CD4-positive, alpha-beta T cell treated with Interleukin-1 beta for 1 hour (primary cell): ENCODE data around the gene JPH3.

ENCODE experiments used
- DNase-seq, 2 donors: peaks; one replicate each; pipeline ENCODE4 v3.0.0-alpha.2; 2020 to 2022

Gene JPH3

DNA sequence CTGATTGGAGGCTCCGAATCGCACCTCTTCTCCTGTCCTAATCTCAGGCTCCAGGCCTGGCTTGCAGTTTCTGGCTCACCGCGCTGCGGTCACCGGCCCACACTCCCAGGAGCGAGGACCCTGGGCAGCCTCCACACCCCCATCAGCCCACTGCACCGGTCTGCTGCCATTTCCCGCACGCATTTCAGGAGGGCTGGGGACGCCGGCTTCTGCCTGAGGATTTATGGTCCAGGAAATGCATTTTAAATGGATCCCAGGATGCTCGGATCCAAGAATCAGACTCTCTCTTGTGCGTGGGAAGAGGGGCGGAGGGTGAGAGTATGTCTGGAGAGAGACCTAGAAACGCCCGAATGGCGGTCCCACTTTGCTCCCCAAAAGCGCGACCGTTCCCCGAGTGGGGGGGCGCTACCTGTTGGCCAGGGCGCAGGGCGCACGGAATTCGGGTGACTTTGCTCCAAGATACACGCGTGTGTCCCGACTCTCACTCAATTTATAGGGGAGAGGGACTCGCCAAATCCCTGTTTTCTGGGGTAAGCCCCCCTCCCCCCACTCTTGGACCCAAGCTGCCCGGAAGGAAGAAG lies 817 bp upstream of the JPH3 start:
- DNase-seq = no peak

DNA sequence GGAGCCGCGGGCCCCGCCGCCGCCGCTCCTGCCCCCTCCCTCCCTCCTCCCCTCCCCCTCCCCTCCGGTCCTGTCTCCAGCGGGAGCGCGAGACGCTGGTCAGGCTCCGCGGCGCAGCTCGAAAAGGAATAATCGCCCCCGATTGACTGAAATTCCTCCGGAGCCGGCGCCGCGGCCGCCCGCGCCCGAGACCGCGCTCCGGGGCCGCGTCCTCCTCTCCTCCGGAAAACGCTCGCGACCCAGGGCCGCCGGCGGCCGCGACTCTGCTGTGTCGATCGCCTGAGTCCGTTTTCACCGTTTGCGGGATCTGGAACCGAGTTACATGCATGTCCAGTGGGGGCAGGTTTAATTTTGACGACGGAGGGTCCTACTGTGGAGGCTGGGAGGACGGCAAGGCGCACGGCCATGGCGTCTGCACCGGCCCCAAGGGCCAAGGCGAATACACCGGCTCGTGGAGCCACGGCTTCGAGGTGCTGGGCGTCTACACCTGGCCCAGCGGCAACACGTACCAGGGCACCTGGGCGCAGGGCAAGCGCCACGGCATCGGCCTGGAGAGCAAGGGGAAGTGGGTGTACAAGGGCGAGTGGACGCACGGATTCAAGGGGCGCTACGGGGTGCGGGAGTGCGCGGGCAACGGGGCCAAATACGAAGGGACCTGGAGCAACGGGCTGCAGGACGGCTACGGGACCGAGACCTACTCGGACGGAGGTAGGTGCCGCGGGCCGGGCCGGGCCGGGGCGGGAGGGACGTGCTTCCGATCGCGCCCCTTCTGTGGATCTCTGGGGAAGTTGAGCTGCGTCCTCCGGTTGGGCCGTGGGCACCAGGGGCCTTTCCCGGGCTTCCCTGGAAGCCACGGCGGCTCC lies 744 bp downstream of the JPH3 start:
- no peak for DNase-seq

DNA sequence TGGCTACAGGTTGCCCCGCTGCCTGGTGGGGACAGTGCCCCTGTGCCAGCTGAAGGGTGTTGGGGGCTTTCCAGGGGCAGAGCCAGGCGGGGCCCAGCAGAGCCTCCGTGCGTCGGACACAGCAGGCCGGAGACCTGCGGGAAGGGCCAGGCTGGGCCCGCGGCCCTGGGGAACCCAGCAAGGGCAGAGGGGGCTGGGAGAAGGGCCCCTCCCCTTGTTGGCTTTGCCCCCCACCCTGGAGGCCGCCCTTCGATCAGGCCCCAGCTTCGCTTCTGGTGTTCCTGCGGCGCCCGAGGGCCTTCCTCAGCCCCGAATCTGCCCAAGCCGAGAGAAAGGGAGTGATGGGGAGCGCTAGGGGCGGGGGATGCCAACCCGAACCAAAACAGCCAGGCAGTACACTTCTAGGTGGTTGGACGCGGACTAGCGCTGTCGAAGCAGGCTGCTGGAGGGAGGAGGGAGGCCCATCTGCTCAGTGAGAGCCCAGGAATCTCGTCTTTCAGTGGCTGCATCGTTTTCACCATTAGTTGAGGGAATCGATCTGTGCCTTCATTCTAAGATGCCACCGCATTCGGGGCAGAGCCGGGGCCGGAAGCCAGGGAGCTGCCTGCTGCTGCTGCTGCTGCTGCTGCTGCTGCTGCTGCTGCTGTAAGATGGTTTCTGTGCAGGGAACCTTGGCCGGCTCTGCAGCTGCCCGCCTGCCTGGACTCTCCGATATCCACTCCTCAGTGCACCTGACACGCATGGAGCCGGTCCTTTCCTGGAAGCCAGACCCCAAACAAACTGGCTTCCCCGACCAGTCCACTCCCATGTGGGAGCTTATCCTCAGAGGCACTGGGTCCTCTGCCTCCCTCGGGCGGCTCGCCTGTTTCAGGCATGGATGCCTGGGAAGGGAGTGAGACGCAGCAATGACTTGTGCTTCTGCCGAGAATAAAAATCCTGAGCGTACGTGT lies 1.7 kb downstream of the JPH3 start:
- DNase-seq = no peak

DNA sequence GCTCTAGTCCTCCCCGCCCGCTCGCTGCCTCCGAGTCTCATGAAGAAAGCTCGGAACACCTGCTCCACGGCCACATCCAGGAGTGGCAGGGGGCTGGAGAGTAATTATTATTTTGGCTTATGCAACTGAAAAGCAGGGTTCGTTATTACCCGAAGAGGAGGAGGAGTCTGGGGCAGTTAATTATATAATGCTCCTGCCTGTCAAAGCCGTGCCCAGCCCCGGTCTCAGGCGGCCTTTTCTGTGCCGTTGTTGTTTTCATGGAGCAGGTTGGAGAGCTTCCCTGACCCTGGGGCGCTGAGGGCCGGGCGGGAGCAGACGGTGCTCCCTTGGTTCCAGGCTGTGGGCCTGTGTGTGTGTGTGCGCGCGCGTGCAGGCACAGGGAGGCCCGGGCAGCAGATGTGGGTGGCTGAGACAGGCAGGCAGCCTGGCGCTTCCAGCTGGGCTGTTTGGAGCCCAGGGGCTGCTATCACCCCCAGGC lies 2.4 kb downstream of the JPH3 start:
- no peak for DNase-seq

DNA sequence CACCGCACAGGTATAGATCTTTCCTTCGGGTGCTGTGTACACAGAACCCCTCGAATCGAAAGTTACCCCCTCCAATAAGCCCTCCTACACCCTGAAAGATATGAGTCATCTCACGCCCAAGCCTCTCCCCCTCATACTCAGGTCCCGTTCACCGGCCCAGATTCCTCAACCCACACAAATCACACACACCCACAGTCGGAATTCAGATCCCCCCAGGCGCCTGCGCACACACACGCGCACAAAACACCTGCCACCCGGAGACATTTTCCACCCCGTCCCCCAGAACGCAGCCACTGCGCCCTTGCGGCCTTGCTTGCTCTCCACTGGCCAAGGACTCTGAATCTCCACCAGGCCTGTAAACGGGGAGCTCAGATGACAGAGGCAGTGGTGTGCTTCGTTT lies 4.9 kb downstream of the JPH3 start:
- DNase-seq = no peak

DNA sequence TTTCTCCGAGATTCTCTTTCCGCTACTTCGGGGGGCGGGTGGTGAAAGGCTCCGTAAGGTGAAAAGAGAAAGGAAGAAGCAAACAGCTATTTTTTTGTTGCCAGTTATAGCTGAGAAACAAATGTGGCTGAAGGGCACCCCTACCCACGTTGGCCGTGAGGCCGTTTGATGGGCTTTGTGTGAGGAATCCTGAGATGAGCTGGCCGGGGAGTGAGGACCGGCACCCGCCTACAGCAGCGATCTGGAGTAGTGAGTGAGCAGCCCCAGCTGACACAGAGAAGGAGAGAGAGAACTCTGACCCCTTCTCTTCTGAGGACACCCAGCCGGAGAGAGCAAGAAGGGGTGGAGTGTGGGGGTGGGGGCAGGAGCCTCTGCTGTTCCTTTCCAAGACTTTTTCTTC lies 5.6 kb downstream of the JPH3 start:
- no peak for DNase-seq

DNA sequence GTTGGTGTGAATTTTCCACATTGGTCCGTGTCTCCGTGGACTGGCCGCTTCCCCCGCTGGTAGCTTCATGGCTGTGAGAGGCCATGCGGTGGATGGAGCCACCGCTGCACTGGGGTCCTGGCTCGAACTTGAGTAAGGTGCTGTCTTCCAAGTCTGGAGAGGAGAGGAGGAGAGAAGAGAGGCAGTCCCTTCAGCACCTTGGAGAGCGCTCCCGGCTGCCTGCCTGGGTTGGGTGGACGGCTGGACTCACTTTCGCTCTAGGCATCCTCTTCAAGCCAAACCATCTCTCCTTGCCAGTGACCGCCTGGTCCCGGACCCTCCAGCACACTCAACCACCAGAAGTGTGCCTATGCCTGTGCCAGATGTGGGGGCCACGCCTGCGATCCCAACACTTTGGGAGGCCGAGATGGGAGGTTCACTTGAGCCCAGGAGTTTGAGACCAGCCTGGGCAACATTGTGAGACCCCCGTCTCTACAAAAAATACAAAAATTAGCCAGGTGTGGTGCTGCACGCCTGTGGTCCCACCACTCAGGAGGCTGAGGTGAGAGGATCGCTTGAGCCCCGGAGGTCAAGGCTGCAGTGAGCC lies 6.2 kb downstream of the JPH3 start:
- DNase-seq = peak; percentile 2 to 5

DNA sequence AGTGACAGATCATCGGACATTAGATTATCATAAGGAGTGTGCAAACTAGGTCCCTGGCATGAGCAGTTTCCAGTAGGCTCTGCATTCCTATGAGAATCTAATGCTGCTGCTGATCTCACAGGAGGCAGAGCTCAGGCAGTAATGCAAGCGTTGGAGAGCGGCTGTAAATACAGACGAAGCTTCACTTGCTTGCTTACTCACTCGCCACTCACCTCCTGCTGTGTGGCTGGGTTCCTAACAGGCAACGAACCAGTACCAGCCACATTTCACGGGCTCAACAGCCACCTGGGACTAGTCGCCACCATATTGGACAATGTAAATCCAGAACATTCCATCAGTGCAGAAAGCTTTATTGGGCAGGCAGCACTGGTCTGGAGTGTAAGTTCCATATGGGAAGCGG lies 7.7 kb downstream of the JPH3 start:
- no peak for DNase-seq

DNA sequence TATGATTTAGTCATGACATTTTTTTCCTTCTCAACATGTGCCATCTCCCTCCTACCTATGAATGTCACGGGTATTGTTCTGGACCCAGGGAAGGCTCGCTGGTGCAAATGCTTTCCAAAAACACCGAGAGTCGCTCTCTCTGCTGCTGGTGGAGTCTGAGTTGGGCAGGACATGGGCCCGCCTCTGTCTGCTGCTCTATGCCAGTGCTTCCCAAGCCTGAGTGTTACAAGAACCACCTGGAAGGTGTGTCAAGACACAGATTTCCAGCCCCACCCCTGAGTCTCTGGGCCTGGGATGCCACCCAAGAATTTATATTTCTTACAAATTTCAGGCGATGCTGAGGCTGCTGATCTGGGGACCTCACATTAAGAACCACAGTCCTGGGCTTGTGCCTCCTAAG lies 9.1 kb downstream of the JPH3 start:
- DNase-seq = no peak

DNA sequence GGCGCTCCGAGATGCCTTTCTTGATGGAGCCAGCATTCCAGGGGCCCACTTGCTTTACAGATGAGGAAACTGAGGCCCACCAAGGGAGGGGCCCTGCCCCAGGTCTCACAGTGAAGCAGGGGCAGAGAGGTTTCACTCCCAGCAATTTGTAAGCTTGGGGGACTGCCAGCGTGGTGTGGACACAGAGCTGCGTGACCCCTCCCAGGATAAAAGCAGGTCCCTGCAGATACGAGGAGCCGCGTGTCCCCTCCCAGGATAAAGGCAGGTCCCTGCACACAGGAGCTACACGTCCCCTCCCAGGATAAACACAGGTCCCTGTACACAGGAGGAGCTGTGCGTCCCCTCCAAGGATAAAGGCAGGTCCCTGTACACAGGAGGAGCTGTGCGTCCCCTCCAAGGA lies 11.7 kb downstream of the JPH3 start:
- no peak for DNase-seq

DNA sequence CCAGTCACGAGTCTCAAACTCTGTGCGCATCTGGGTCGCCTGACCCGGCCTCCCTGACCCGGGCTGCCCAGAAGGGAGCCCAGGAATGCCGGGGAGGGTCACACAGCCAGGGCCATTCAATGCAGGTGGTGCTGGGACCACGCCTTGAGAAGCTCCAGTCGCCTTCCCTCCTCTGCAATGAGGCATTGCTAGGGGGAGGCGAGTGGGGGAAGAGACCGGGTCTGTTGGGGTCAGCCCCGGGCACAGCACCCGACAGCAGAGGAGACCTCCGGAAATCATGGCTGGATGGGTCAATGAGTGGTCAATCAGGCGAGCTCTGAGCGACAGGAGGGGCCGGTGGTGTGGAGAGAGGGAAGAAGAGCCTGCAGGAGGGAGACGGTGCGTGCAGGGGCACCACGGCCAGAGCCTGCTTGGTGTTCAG lies 13.3 kb downstream of the JPH3 start:
- no peak for DNase-seq

DNA sequence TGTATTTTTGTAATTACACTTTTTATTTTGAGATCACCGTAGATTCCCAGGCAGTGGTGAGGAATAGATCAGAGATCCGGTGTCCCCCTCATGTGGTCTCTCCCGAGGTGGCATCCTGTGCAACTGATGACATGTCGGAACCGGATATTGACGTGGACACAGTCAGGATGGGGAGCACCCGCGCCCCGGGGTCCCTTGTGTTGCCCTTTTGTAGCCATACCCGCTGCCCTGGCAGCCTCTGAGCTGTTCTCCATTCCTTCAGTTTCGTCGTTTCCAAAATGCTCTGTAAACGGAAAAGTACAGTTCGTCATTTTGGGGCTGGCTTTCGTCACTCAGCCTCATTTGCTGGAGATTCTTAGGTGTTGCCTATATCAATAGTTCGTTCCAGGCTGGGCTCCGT lies 14.2 kb downstream of the JPH3 start:
- no peak for DNase-seq

DNA sequence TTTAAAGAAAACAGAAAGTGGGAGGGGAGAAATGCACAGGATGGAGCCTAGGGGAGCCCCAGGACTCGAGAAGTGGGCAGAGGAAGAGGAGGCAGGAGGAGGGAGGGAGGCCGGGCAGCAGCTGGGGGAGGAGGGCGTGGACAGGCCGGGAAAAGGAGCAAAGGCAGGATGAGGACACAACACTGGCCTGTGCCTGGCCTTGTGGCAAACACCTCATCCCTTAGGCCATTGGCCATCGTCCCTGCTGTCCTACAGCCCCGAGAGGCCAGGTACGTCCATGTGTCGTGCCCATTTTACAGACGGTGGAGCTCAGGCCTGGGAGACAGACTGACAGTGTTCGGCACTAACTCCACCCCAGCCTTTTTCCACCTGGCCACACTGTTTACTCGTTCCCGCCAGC lies 15.9 kb downstream of the JPH3 start:
- DNase-seq = no peak

DNA sequence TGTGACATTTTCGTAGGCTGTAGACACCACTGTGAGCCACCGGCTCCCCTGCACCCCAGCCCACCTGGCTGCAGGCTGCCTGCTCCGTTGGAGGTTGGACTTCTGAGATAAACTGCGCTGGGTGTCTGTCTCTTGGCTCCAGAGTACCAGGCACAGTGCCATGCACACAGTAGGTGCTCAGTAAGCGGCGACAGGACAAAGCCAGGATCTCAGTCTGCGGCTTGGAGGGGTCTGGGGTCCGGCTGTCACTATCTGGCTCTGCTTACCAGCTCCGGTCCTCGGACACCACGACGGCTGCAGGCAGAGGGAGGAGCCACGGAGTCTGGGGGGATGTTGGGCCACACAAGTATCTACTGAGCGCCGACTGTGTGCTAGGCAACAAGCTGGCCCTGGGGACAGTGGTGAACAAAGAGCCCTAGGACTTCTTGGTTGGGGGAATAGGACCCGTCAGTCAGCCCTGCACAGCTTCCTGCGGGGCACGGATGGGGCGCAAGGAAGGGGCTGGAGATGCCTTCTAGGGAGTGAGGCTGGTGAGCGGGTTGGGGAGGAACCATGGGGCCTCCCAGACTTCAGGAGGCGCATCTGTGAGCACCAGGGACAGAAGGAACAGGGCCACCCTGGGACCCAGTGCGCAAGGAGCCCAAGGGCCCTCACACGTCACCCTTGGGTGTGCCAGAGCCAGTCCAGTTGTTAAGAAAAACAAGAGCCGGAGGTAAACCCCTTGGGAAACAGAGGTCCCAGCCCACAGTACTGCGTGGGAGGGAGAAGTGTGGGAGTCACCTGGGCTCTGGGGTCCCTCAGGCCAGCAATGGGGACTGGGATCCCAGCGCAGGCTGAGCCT lies 17.3 kb downstream of the JPH3 start:
- no peak for DNase-seq

DNA sequence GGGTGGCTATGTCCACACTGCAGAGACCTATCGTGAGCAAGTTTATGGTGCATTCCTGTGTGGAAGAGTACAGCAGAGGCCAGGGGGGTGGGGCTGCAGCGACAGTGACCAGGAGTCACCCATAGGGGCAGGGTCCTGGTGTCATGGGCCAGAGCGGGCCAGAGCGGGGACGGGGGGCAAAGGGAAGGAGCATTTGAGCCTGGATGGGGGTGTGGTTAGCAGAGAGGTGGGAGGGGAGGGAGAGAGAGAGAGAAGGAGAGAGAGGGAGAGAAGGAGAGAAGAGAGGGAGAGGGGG lies 17.8 kb downstream of the JPH3 start:
- DNase-seq = no peak

DNA sequence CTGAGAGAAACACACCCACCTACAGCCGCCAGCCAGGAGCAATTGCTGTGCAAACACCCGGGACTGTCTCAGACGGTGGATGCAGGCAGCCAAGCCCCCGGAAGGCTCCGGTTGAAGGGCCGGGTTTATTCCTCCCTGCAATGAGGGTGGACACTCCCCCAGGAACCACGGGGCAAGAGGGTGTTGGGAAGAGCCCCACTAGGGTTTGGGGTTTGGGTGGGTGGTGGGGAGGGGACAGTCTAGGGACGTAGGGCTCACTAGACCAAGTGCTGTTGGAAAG lies 19.2 kb downstream of the JPH3 start:
- no peak for DNase-seq

DNA sequence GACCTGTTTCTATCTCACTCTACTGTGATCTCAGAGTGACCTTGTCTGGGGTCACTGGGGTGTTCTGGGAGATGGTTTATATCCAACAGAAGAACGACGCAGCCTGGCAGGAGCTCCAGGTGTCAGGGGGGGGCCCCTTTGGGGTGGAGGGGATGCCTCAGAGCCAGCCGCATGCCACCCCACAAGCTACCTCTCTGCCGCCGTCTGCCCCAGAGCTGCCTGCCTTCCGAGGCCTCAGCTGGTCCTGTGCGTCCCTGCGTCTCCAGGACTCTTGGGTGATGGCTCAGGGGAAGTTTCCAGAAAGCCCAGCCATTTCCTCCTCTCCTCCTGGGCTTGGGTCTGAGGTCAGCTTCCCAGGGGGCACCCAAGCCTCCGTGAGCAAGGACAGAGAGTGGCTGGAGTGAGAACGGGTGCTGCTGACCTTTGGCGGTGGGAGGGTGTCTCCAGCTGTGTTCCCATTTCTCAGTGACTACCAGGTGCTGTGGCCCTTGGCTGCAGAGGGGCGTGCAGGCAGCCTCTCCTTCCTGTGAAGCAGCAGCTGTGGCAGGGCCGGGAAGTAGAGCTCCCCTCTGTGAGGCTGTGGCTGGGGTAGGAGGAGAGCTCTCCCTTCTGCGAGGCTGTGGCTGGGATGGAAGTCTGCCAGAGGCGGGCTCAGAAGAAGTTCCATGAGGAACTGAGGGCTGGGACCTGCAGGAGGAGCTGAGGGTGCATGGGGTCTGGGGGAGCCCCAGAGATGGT lies 19.8 kb downstream of the JPH3 start:
- no peak for DNase-seq

DNA sequence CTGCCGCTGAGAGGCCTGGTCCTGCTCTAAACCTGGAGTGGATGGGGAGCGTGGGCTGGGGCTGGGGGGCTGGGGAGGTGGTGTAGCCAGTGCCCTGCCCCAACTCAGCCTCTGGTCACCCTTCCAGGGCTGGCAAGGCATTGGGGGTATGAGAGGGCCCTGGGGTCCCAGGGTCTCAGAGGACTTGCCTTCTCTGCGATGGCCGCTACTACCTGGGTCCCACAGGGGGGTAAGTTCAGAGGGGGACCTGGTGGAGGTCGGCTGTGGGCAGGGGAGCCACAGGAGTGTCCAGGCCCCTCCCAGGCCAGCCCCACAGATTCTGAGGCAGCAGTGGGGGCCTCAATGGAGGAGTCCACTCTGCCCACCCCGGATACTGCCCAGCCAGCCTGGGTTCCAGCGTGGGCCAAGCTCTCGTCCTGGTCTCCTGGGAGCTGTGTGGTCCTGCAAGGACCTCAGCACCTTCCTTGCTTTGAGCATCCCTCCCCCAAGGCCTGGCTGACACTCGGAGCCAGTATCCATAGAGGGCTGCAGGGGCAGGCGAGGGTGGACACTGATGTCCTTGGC lies 20.5 kb downstream of the JPH3 start:
- DNase-seq = no peak

DNA sequence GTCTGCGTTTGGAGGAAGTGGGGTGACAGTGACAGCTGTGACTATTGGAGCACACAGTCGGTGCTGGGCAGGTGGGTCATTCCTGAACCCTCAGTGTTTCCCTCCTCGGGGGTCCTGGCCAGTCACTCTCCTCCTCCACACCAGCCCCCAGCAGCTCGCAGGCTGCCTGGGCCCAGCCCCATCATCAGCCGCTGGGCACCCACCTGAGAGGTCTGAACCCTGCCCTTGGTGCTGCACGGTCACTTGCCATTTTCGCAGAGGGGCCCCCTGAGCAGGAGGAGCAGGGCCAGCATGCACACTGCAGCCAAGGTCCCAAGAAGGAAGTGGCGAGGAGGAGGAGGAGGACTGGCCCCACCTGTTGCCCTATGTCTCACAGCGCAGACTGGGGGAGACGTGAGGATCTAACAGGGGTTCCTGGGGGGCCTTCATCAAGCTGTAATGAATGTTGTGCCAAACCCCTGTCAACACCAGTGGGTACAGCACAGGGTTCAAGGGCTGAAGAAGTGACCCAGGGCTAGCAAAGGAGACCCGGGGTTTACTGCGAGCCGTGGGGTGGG lies 23.0 kb downstream of the JPH3 start:
- no peak for DNase-seq

DNA sequence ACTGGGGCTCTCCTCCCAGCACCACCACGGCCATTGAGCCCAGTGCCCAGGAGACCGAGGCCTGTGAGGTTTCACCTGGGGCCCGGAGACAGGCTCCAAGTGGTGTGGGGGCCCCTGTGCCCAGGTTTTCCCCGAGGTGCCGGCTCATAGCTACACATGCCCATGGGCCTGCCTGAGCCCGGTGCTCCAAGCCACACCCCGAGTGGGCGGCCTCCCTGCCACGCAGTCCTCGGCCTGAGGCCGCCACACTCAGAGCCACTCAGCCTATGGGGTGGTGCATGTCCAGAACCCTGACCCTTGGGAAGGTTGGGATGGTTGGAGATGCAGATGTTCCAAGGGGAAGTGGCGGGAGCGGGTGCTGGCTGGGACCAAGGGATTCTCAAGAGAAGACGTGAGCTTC lies 24.1 kb downstream of the JPH3 start:
- DNase-seq = no peak

DNA sequence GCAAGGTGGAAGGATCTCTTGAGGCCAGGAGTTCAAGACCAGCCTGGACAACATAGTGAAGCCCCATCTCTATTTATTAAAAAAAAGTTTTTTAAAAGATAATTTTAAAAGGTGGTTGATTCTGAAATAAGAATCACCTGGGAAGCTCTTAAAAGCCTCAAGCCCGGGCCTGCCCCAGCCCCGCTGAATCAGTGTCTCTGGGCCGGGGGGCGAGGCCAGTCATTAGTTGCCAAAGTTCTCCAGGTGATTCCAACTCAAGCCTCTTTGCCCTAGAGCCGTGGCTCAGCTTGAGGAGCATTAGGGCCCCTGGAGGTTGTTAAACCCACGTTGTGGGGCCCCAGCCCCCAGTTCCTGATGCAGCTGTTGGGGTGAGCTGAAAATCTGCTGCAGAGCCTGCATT lies 24.6 kb downstream of the JPH3 start:
- no peak for DNase-seq
